Spleen (tissue), 11 donors: ENCODE results near the gene SLC16A8. TPM values are rescaled to one million over a fixed set of nuclear protein-coding genes. Genes with fewer than 3 reads are reported as not detected.
"Not testable (repeated sequence)": the region's sequence is repeated elsewhere in the genome, so short reads cannot be mapped to it uniquely, and the experiment has no call there.

Experiments used
- DNase-seq: peaks from one replicate; pipeline ENCODE4 v3.0.0-alpha.2; 2020
- H3K27ac ChIP-seq, 8 donors: fragments of 200-600 bp; sonication (generic) in 7 of 8; 1 replicate in 4 of 8; 2 replicates in 4 of 8; pipeline versions ENCODE4 v1.5.0 to v1.8.0; 2016 to 2021; ENCODE audit warnings: inconsistent platforms in 4 of 8, mild to moderate bottlenecking in 4 of 8, moderate library complexity in 1 of 8
- H3K27me3 ChIP-seq, 7 donors: fragments of 200-600 bp; sonication (generic) in 6 of 7; replicated peaks in 1 of 7; 1 replicate in 4 of 7; 2 replicates in 3 of 7; pipeline versions ENCODE4 v1.5.0 to v1.8.0; 2016 to 2021; ENCODE audit warnings: inconsistent platforms in 3 of 7, mild to moderate bottlenecking in 1 of 7
- H3K36me3 ChIP-seq, 6 donors: fragments of 200-600 bp; sonication (generic) in 5 of 6; 1 replicate in 4 of 6; 2 replicates in 2 of 6; pipeline versions ENCODE4 v1.5.0 to v1.8.0; 2016 to 2021; ENCODE audit warnings: inconsistent platforms in 2 of 6
- H3K4me1 ChIP-seq, 6 donors: fragments of 200-600 bp; sonication (generic) in 5 of 6; 1 replicate in 3 of 6; 2 replicates in 3 of 6; pipeline versions ENCODE4 v1.5.0 to v1.8.0; 2016 to 2021; ENCODE audit warnings: inconsistent platforms in 3 of 6
- H3K4me3 ChIP-seq, 8 donors: fragments of 200-600 bp; sonication (generic) in 7 of 8; 1 replicate in 4 of 8; 2 replicates in 4 of 8; pipeline versions ENCODE4 v1.5.0 to v1.8.0; 2016 to 2021; ENCODE audit warnings: inconsistent platforms in 4 of 8, mild to moderate bottlenecking in 4 of 8, moderate library complexity in 2 of 8
- H3K9me3 ChIP-seq, 8 donors: fragments of 200-600 bp; sonication (generic) in 7 of 8; 1 replicate in 4 of 8; 2 replicates in 4 of 8; pipeline versions ENCODE4 v1.5.0 to v1.8.0; 2016 to 2021; ENCODE audit warnings: inconsistent platforms in 4 of 8
- CTCF ChIP-seq, 11 experiments: fragments of 200-600 bp in 7 of 11; fragments of 450-650 bp in 4 of 11; sonication (generic) in 4 of 11; IDR thresholded peaks in 8 of 11; conservative IDR thresholded peaks in 3 of 11; 1 replicate in 7 of 11; 2 replicates in 4 of 11; pipeline versions ENCODE4 v1.4.0 to v1.8.0; 2016 to 2021; ENCODE audit warnings: antibody characterized with exemption in 11 of 11, inconsistent platforms in 4 of 11, mild to moderate bottlenecking in 1 of 11
- POLR2A ChIP-seq, 3 donors: fragments of 450-650 bp; IDR thresholded peaks; one replicate each; pipeline ENCODE4 v1.5.1; 2017; ENCODE audit warnings: antibody characterized with exemption in 3 of 3, mild to moderate bottlenecking in 1 of 3
- POLR2AphosphoS5 ChIP-seq, 3 donors: sonication (generic); formaldehyde crosslinking; IDR thresholded peaks; one replicate each; pipeline ENCODE4 v1.5.1; 2017; ENCODE audit warnings: antibody characterized with exemption in 3 of 3
- WGBS, 5 donors: extraction: QIAGEN DNeasy Blood & Tissue Kit in 3 of 5; methylation state at CpG; one replicate each; pipeline versions ENCODE4 v1.1.5 to v1.1.7; 2013 to 2018; 5-methylcytosine and 5-hydroxymethylcytosine counted together
- intact Hi-C: fragments of 100-400 bp; cut with DNase I; formaldehyde crosslinking; loops from one replicate; pipeline ENCODE4 v1.15.0; 2023; ENCODE audit warnings: low total_unique reads
- polyA plus RNA-seq, 3 donors: library from polyadenylated mRNA; stranded (reverse); fragments of 200-250 nt; gene quantifications; one replicate each; pipeline ENCODE4 v1.2.1, GENCODE V29; 2013
- total RNA-seq, 7 donors: library from RNA; depleted of rRNA in 3 of 7; stranded (reverse); fragments of >200 nt in 3 of 7; fragmentation: NEBNext Ultra II Directional in 4 of 7; extraction: Animal tissue kit (Norgen Biotek cat#: 25700) in 4 of 7; gene quantifications; one replicate each; pipeline versions ENCODE4 v1.1.0 to v1.2.1, GENCODE V29; 2016 to 2021
- donor health status: healthy with polysubstance abuse.
- donor health status: DM: no; HTN: no; CAD: no; lungs with moderate emphysema.
- donor health status: DM: no; HTN: no; CAD: no.
- donor health status: Bipolar disorder and iron deficiency.
- donor health status: healthy.
- donor health status: DM: no; HTN: no; CAD: no.
- donor health status: DM: yes; HTN: yes; CAD: no.

SLC16A8 gene
- total and polyA plus RNA-seq, 10 donors = 0.22 to 1.2 (median 0.68) TPM; not detected in 4

- H3K9me3 ChIP-seq = no peaks in the 10 kb centered on the region
Measured at GRCh38 chr22:38124236-38124974, 40.4 kb upstream of the SLC16A8 start.

GRCh38 chr22:38122616-38123015 lies 38.6 kb upstream of the SLC16A8 start:
- no peaks in the 10 kb centered on the region for H3K27me3 ChIP-seq
- no peaks in the 10 kb centered on the region for H3K4me1 ChIP-seq
- H3K27ac ChIP-seq = no peak overlapping the region
- no peaks in the 10 kb centered on the region for H3K9me3 ChIP-seq
- 66 to 87% (median 83%) methylated on average over 6 of the region's 6 CpGs for WGBS, 5 donors
- H3K4me3 ChIP-seq = no peak overlapping the region
- H3K36me3 ChIP-seq = peaks cover 0 to 33% (median 8%) of the 10 kb centered on the region in 6 donors
- no peak for DNase-seq
- TF ChIP-seq POLR2AphosphoS5 (IDR thresholded peaks at IDR 0.05) (no peak), CTCF (IDR thresholded peaks at IDR 0.05 in 8 of 11, conservative IDR thresholded peaks at IDR 0.05 in 3 of 11) (no peak), POLR2A (IDR thresholded peaks at IDR 0.05) (no peak)
- intact Hi-C loops = loop anchor here (10.0 kb wide), 1 partner anchor 102 kb away; no protein-coding TSS in a partner anchor

More at GRCh38 chr22:38124236-38124974, 40.4 kb upstream of the SLC16A8 start:
- no peak for TF ChIP-seq CTCF (IDR thresholded peaks at IDR 0.05 in 8 of 11, conservative IDR thresholded peaks at IDR 0.05 in 3 of 11)
- no peak for TF ChIP-seq POLR2A (IDR thresholded peaks at IDR 0.05)
- TF ChIP-seq POLR2AphosphoS5 (IDR thresholded peaks at IDR 0.05) = no peak
- Histone ChIP-seq H3K27ac (no peak overlapping the region), H3K27me3 (no peaks in the 10 kb centered on the region), H3K4me1 (no peaks in the 10 kb centered on the region), H3K36me3 (peaks cover 0 to 50% (median 10%) of the 10 kb centered on the region in 6 donors), H3K4me3 (no peak overlapping the region)
- WGBS, 5 donors = 89 to 95% (median 93%) methylated on average over 19 to 21 of the region's 21 CpGs
- intact Hi-C loops = loop anchor here (10.0 kb wide), 1 partner anchor 100 kb away; no protein-coding TSS in a partner anchor
- DNase-seq = no peak

- DNase-seq = no peak
- intact Hi-C loops = loop anchor here (10.0 kb wide), 1 partner anchor 104 kb away; no protein-coding TSS in a partner anchor
Measured at GRCh38 chr22:38120359-38121110, 36.6 kb upstream of the SLC16A8 start.

GRCh38 chr22:38118747-38119146 lies 34.8 kb upstream of the SLC16A8 start:
- 91 to 98% (median 93%) methylated on average over 2 of the region's 2 CpGs for WGBS, 5 donors
- H3K36me3 ChIP-seq = peaks cover 0 to 16% (median 6%) of the 10 kb centered on the region in 6 donors
- H3K27ac ChIP-seq, H3K9me3 ChIP-seq, intact Hi-C loops, H3K27me3 ChIP-seq, H3K4me1 ChIP-seq, DNase-seq, H3K4me3 ChIP-seq: not testable (repeated sequence)

More at GRCh38 chr22:38120359-38121110, 36.6 kb upstream of the SLC16A8 start:
- H3K4me3 ChIP-seq = no peak overlapping the region
- no peak overlapping the region for H3K27ac ChIP-seq
- no peaks in the 10 kb centered on the region for H3K9me3 ChIP-seq
- 88 to 92% (median 90%) methylated on average over 25 to 28 of the region's 28 CpGs for WGBS, 5 donors
- H3K4me1 ChIP-seq = no peaks in the 10 kb centered on the region
- TF ChIP-seq POLR2AphosphoS5 (IDR thresholded peaks at IDR 0.05) = no peak
- TF ChIP-seq POLR2A (IDR thresholded peaks at IDR 0.05) = no peak
- no peak for TF ChIP-seq CTCF (IDR thresholded peaks at IDR 0.05 in 8 of 11, conservative IDR thresholded peaks at IDR 0.05 in 3 of 11)
- H3K27me3 ChIP-seq = no peaks in the 10 kb centered on the region
- H3K36me3 ChIP-seq = peaks cover 0 to 19% (median 4%) of the 10 kb centered on the region in 6 donors
